ENCODE results near the gene TTL.
"Not testable (repeated sequence)": the region's sequence is repeated elsewhere in the genome, so short reads cannot be mapped to it uniquely, and the experiment has no call there.

Gene TTL

GRCh38 chr2:112444256-112444655 is 37.7 kb upstream of the TTL start:
- not testable (repeated sequence) for H3K4me3 ChIP-seq (ENCODE audit: low read depth in 1 of 2, low read length in 2 of 2); ATAC-seq (ENCODE audit: insufficient read depth, low read depth); H3K4me1 ChIP-seq (ENCODE audit: insufficient read depth, low read length); H4K20me1 ChIP-seq (ENCODE audit: insufficient read depth, low read length); H3K9ac ChIP-seq (ENCODE audit: low read depth, low read length); H3K36me3 ChIP-seq (ENCODE audit: insufficient read depth, low read length); H3K9me3 ChIP-seq (ENCODE audit: insufficient read depth, low read length, severe bottlenecking); H3K27me3 ChIP-seq (ENCODE audit: insufficient read depth, low read length, poor library complexity); H2AFZ ChIP-seq (ENCODE audit: low read depth, low read length); H3K4me2 ChIP-seq (ENCODE audit: insufficient read depth, low read length); H3K79me2 ChIP-seq (ENCODE audit: insufficient read depth, low read length); H3K27ac ChIP-seq (ENCODE audit: low read length); DNase-seq

GRCh38 chr2:112449854-112450253 is 32.1 kb upstream of the TTL start:
- no peak overlapping the region for H2AFZ ChIP-seq (ENCODE audit: low read depth, low read length)
- ATAC-seq (ENCODE audit: insufficient read depth, low read depth) (no peak), DNase-seq (no peak)
- no peaks in the 10 kb centered on the region for H3K36me3 ChIP-seq (ENCODE audit: insufficient read depth, low read length)
- no peak overlapping the region for H3K4me2 ChIP-seq (ENCODE audit: insufficient read depth, low read length)
- H3K27me3 ChIP-seq (ENCODE audit: insufficient read depth, low read length, poor library complexity) = no peaks in the 10 kb centered on the region
- no peak overlapping the region for H3K4me3 ChIP-seq (ENCODE audit: low read depth in 1 of 2, low read length in 2 of 2)
- no peaks in the 10 kb centered on the region for H3K79me2 ChIP-seq (ENCODE audit: insufficient read depth, low read length)
- no peak overlapping the region for H3K9ac ChIP-seq (ENCODE audit: low read depth, low read length)
- H3K27ac ChIP-seq (ENCODE audit: low read length) = no peak overlapping the region
- no peaks in the 10 kb centered on the region for H3K9me3 ChIP-seq (ENCODE audit: insufficient read depth, low read length, severe bottlenecking)
- H4K20me1 ChIP-seq (ENCODE audit: insufficient read depth, low read length) = no peaks in the 10 kb centered on the region
- no peaks in the 10 kb centered on the region for H3K4me1 ChIP-seq (ENCODE audit: insufficient read depth, low read length)
- TF ChIP-seq CTCF (IDR thresholded peaks at IDR 0.05; ENCODE audit: borderline replicate concordance, extremely low read depth, low read length, poor library complexity, severe bottlenecking) = no peak

- Histone ChIP-seq H3K27me3 (ENCODE audit: insufficient read depth, low read length, poor library complexity) (no peaks in the 10 kb centered on the region), H3K9ac (ENCODE audit: low read depth, low read length) (no peak overlapping the region), H3K36me3 (ENCODE audit: insufficient read depth, low read length) (no peaks in the 10 kb centered on the region), H2AFZ (ENCODE audit: low read depth, low read length) (no peak overlapping the region), H4K20me1 (ENCODE audit: insufficient read depth, low read length) (no peaks in the 10 kb centered on the region), H3K4me1 (ENCODE audit: insufficient read depth, low read length) (no peaks in the 10 kb centered on the region), H3K9me3 (ENCODE audit: insufficient read depth, low read length, severe bottlenecking) (no peaks in the 10 kb centered on the region), H3K27ac (ENCODE audit: low read length) (no peak overlapping the region), H3K4me2 (ENCODE audit: insufficient read depth, low read length) (no peak overlapping the region), H3K4me3 (ENCODE audit: low read depth in 1 of 2, low read length in 2 of 2) (no peak overlapping the region), H3K79me2 (ENCODE audit: insufficient read depth, low read length) (no peaks in the 10 kb centered on the region)
- TF ChIP-seq CTCF (IDR thresholded peaks at IDR 0.05; ENCODE audit: borderline replicate concordance, extremely low read depth, low read length, poor library complexity, severe bottlenecking) = no peak
- TF ChIP-seq EZH2 (IDR thresholded peaks at IDR 0.05; ENCODE audit: borderline replicate concordance, low read depth, low read length, severe bottlenecking) = no peak
- no peak for ATAC-seq (ENCODE audit: insufficient read depth, low read depth)
- DNase-seq = no peak
These were observed 30.6 kb upstream of the TTL start for GRCh38 chr2:112451317-112451716.

GRCh38 chr2:112454586-112454985 is 27.4 kb upstream of the TTL start:
- DNase-seq (no peak), ATAC-seq (ENCODE audit: insufficient read depth, low read depth) (no peak)
- TF ChIP-seq CTCF (IDR thresholded peaks at IDR 0.05; ENCODE audit: borderline replicate concordance, extremely low read depth, low read length, poor library complexity, severe bottlenecking) (no peak), EZH2 (IDR thresholded peaks at IDR 0.05; ENCODE audit: borderline replicate concordance, low read depth, low read length, severe bottlenecking) (no peak)
- Histone ChIP-seq H4K20me1 (ENCODE audit: insufficient read depth, low read length) (no peaks in the 10 kb centered on the region), H3K36me3 (ENCODE audit: insufficient read depth, low read length) (no peaks in the 10 kb centered on the region), H3K4me1 (ENCODE audit: insufficient read depth, low read length) (no peaks in the 10 kb centered on the region), H2AFZ (ENCODE audit: low read depth, low read length) (no peak overlapping the region), H3K9ac (ENCODE audit: low read depth, low read length) (no peak overlapping the region), H3K27ac (ENCODE audit: low read length) (no peak overlapping the region), H3K79me2 (ENCODE audit: insufficient read depth, low read length) (no peaks in the 10 kb centered on the region), H3K27me3 (ENCODE audit: insufficient read depth, low read length, poor library complexity) (no peaks in the 10 kb centered on the region), H3K4me3 (ENCODE audit: low read depth in 1 of 2, low read length in 2 of 2) (no peak overlapping the region), H3K4me2 (ENCODE audit: insufficient read depth, low read length) (no peak overlapping the region), H3K9me3 (ENCODE audit: insufficient read depth, low read length, severe bottlenecking) (no peaks in the 10 kb centered on the region)
